NK-92 treated with Interleukin-12 subunit alpha and Interleukin-12 subunit beta, amount 100 ng/mL, for 24 hours (cell line): Measurements from ENCODE around the gene WNK3.

Experiments
- DNase-seq: peaks from one replicate; lab custom pipeline; 2025; lab: John Stamatoyannopoulos, UW

WNK3 gene

DNA sequence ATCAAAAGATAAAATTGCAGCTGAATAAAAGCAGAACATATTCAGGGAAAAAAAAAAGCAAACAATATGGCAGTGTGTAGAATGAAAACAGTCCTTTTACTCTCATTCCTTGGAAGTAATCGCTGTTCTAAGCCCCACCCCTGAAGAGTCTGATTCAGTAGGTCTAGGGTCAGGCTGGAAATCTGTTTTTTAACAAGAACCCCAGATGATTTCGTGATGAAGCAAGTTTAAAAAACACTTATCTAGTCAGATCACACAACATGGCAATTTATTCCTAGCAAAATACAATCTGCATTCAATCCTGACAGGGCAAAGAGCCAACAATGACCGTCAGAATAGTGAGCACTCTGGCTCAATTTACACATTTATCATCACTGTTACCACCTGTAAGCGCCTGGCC lies 190.9 kb downstream of the WNK3 start:
- no peak for DNase-seq

GRCh38 chrX:54157561-54157960 lies 200.3 kb downstream of the WNK3 start:
- no peak for DNase-seq
